HG03103 (cell line): ENCODE data around the gene EML6.

Experiments
- ATAC-seq: cut with Tn5 transposase; IDR thresholded peaks from one replicate; pipeline ENCODE4 v1.9.1; 2021; ENCODE audit warnings: low read depth; ENCODE audit not compliant: unreplicated experiment

The EML6 gene

GRCh38 chr2:54704688-54705605 is 18.5 kb upstream of the EML6 start:
- no peak for ATAC-seq

- no peak for ATAC-seq
Observed at GRCh38 chr2:54706622-54707021, 16.8 kb upstream of the EML6 start.

- no peak for ATAC-seq
Observed at GRCh38 chr2:54708584-54709335, 14.7 kb upstream of the EML6 start.

GRCh38 chr2:54709336-54709809 is 14.1 kb upstream of the EML6 start:
- ATAC-seq, result no peak

- ATAC-seq, result no peak
Observed at GRCh38 chr2:54710216-54710615, 13.2 kb upstream of the EML6 start.

GRCh38 chr2:54712516-54712915 is 10.9 kb upstream of the EML6 start:
- no peak for ATAC-seq

- ATAC-seq, result no peak
Observed at GRCh38 chr2:54714996-54715395, 8.5 kb upstream of the EML6 start.

- no peak for ATAC-seq
Observed at GRCh38 chr2:54716375-54716774, 7.1 kb upstream of the EML6 start.

GRCh38 chr2:54720563-54720962 is 2.9 kb upstream of the EML6 start:
- no peak for ATAC-seq

- ATAC-seq, result no peak
Observed at GRCh38 chr2:54722641-54723040, 821 bp upstream of the EML6 start.

GRCh38 chr2:54723996-54724559 is 616 bp downstream of the EML6 start:
- no peak for ATAC-seq

- no peak for ATAC-seq
Observed at GRCh38 chr2:54724560-54725342, 1.3 kb downstream of the EML6 start.

GRCh38 chr2:54725343-54726099 is 2.1 kb downstream of the EML6 start:
- ATAC-seq, result no peak

GRCh38 chr2:54726431-54726830 is 3.0 kb downstream of the EML6 start:
- ATAC-seq, result no peak

GRCh38 chr2:54726940-54727339 is 3.5 kb downstream of the EML6 start:
- no peak for ATAC-seq

- ATAC-seq, result no peak
Observed at GRCh38 chr2:54728669-54729120, 5.2 kb downstream of the EML6 start.

GRCh38 chr2:54735636-54736035 is 12.2 kb downstream of the EML6 start:
- ATAC-seq, result no peak

GRCh38 chr2:54738281-54738680 is 14.8 kb downstream of the EML6 start:
- ATAC-seq, result no peak

GRCh38 chr2:54740333-54740732 is 16.9 kb downstream of the EML6 start:
- ATAC-seq, result no peak

- no peak for ATAC-seq
Observed at GRCh38 chr2:54741250-54741649, 17.8 kb downstream of the EML6 start.
